Measurements from ENCODE around the gene WDR33. TPM values are rescaled to one million over a fixed set of nuclear protein-coding genes. Genes with fewer than 3 reads are reported as not detected.

WDR33 gene
- total RNA-seq, 4 donors from 2014 or later: 42.3 to 53.2 (median 45.8) TPM

- no peak for TF ChIP-seq CTCF (IDR thresholded peaks at IDR 0.05; ENCODE audit: low read depth)
Observed at GRCh38 chr2:127753374-127753773, 57.6 kb downstream of the WDR33 start.

GRCh38 chr2:127747621-127748020 lies 63.4 kb downstream of the WDR33 start:
- TF ChIP-seq CTCF (IDR thresholded peaks at IDR 0.05; ENCODE audit: low read depth): no peak

GRCh38 chr2:127743477-127744026 lies 67.4 kb downstream of the WDR33 start:
- no peak for TF ChIP-seq CTCF (IDR thresholded peaks at IDR 0.05; ENCODE audit: low read depth)

- no peak for TF ChIP-seq CTCF (IDR thresholded peaks at IDR 0.05; ENCODE audit: low read depth)
Observed at GRCh38 chr2:127740665-127741288, 70.2 kb downstream of the WDR33 start.

GRCh38 chr2:127739800-127740199 lies 71.2 kb downstream of the WDR33 start:
- TF ChIP-seq CTCF (IDR thresholded peaks at IDR 0.05; ENCODE audit: low read depth): no peak

GRCh38 chr2:127737892-127738291 lies 73.1 kb downstream of the WDR33 start:
- no peak for TF ChIP-seq CTCF (IDR thresholded peaks at IDR 0.05; ENCODE audit: low read depth)

GRCh38 chr2:127735537-127736399 lies 75.2 kb downstream of the WDR33 start:
- TF ChIP-seq CTCF (IDR thresholded peaks at IDR 0.05; ENCODE audit: low read depth): no peak
